H1 (cell line): ENCODE results near the gene GSPT1. TPM values are rescaled to one million over a fixed set of nuclear protein-coding genes. Genes with fewer than 3 reads are reported as not detected.
A peak's percentile ranks its signal among the peaks of the same experiment; 100 is the strongest.

Experiments
- CTCF ChIA-PET: fragments of 300-600 bp; sonication (Branson Sonifier 250); formaldehyde crosslinking; loops from one replicate; lab custom pipeline; 2021; ENCODE audit not compliant: partially characterized antibody; lab: Charles Lee
- POLR2A ChIA-PET: fragments of 300-600 bp; sonication (Branson Sonifier 250); formaldehyde crosslinking; loops from one replicate; lab custom pipeline; 2021; ENCODE audit warnings: inconsistent platforms; ENCODE audit not compliant: partially characterized antibody; lab: Charles Lee
- DNase-seq, 2 experiments: peaks; one replicate each; pipeline versions ENCODE4 v3.0.0 to v3.0.0-alpha.2; 2010 to 2022; ENCODE audit warnings: low spot score in 2 of 2, low read depth in 1 of 2, mixed read lengths in 1 of 2
- FAIRE-seq: peaks from 2 replicates; lab custom pipeline; 2011; peaks lifted over from hg19 to GRCh38; lab: Jason Lieb, UNC
- H2AFZ ChIP-seq: 2 replicates; pipeline ENCODE4 v1.8.1; 2012; ENCODE audit warnings: low read length, inconsistent platforms
- H2AK5ac ChIP-seq: 2 replicates; pipeline ENCODE4 v1.6.1; 2013; ENCODE audit warnings: low read depth, low read length
- H2BK120ac ChIP-seq: replicated peaks from 2 replicates; pipeline ENCODE3; 2013; ENCODE audit warnings: low read depth, low read length, inconsistent platforms
- H2BK12ac ChIP-seq: 2 replicates; pipeline ENCODE4 v1.6.1; 2013; ENCODE audit warnings: low read depth, low read length
- H2BK15ac ChIP-seq: 2 replicates; pipeline ENCODE4 v1.6.1; 2013; ENCODE audit warnings: low read length
- H2BK20ac ChIP-seq: 2 replicates; pipeline ENCODE4 v1.6.1; 2013; ENCODE audit warnings: low read length
- H2BK5ac ChIP-seq: 2 replicates; pipeline ENCODE4 v1.6.1; 2013; ENCODE audit warnings: low read depth, low read length
- H3K14ac ChIP-seq: 2 replicates; pipeline ENCODE4 v1.6.1; 2013; ENCODE audit warnings: inconsistent platforms; ENCODE audit not compliant: insufficient read length
- H3K18ac ChIP-seq: 2 replicates; pipeline ENCODE4 v1.6.1; 2013; ENCODE audit warnings: low read length; ENCODE audit errors: extremely low read depth
- H3K23ac ChIP-seq: 2 replicates; pipeline ENCODE4 v1.6.1; 2013; ENCODE audit warnings: inconsistent platforms; ENCODE audit not compliant: insufficient read length
- H3K23me2 ChIP-seq: 2 replicates; pipeline ENCODE4 v1.6.1; 2013; ENCODE audit warnings: low read depth, low read length
- H3K27ac ChIP-seq: 2 replicates; pipeline ENCODE4 v1.6.1; 2011; ENCODE audit warnings: low read depth, low read length, inconsistent platforms
- H3K27me3 ChIP-seq, 4 experiments: replicated peaks in 1 of 4; 1 replicate in 1 of 4; 2 replicates in 3 of 4; pipeline versions ENCODE4 v1.6.1 to v1.8.1; 2011 to 2013; ENCODE audit warnings: low read length in 3 of 4, mild to moderate bottlenecking in 3 of 4, inconsistent platforms in 2 of 4, mixed read lengths in 2 of 4, moderate library complexity in 1 of 4; ENCODE audit not compliant: control insufficient read depth in 3 of 4, insufficient read depth in 3 of 4; ENCODE audit errors: extremely low read depth in 1 of 4
- H3K36me3 ChIP-seq, 4 experiments: 2 replicates each; pipeline versions ENCODE4 v1.6.1 to v1.8.1; 2011 to 2013; ENCODE audit warnings: mild to moderate bottlenecking in 4 of 4, low read length in 3 of 4, moderate library complexity in 2 of 4, control low read depth in 1 of 4, inconsistent platforms in 1 of 4; ENCODE audit not compliant: insufficient read depth in 4 of 4, control insufficient read depth in 2 of 4
- H3K4ac ChIP-seq: replicated peaks from 2 replicates; pipeline ENCODE3; 2013; ENCODE audit warnings: low read length, low read depth, mixed read lengths, inconsistent platforms; ENCODE audit not compliant: insufficient read length
- H3K4me1 ChIP-seq, 4 experiments: replicated peaks in 1 of 4; 1 replicate in 1 of 4; 2 replicates in 3 of 4; pipeline versions ENCODE4 v1.6.1 to v1.8.1; 2011 to 2013; ENCODE audit warnings: low read length in 3 of 4, inconsistent platforms in 2 of 4, mixed read lengths in 1 of 4; ENCODE audit not compliant: insufficient read depth in 4 of 4, control insufficient read depth in 3 of 4
- H3K4me2 ChIP-seq, 2 experiments: 2 replicates each; pipeline versions ENCODE4 v1.6.1 to v1.8.1; 2011 to 2013; ENCODE audit warnings: low read depth in 2 of 2, low read length in 2 of 2, control low read depth in 1 of 2, inconsistent platforms in 1 of 2, mild to moderate bottlenecking in 1 of 2; ENCODE audit not compliant: insufficient read depth in 1 of 2
- H3K4me3 ChIP-seq, 4 experiments: fragments of 200-600, 300-600 bp in 1 of 4; sonication (generic), shearing (Covaris generic), sonication (Bioruptor Twin) in 1 of 4; 2 replicates each; pipeline versions ENCODE4 v1.5.1 to v1.8.1; 2011 to 2016; ENCODE audit warnings: low read length in 4 of 4, low read depth in 3 of 4, control low read depth in 2 of 4, inconsistent platforms in 2 of 4, mild to moderate bottlenecking in 2 of 4, mixed read lengths in 1 of 4, moderate library complexity in 1 of 4; ENCODE audit not compliant: insufficient read depth in 2 of 4; ENCODE audit errors: extremely low read depth in 1 of 4
- H3K56ac ChIP-seq: replicated peaks from 2 replicates; pipeline ENCODE3; 2013; ENCODE audit warnings: low read depth, mild to moderate bottlenecking, mixed read lengths, low read length, inconsistent platforms; ENCODE audit not compliant: insufficient read length
- H3K79me1 ChIP-seq: 2 replicates; pipeline ENCODE4 v1.6.1; 2013; ENCODE audit warnings: low read depth, low read length, control low read depth
- H3K79me2 ChIP-seq, 2 experiments: 2 replicates each; pipeline versions ENCODE4 v1.6.1 to v1.8.1; 2012 to 2013; ENCODE audit warnings: low read length in 2 of 2, mild to moderate bottlenecking in 2 of 2, inconsistent platforms in 1 of 2; ENCODE audit not compliant: insufficient read depth in 2 of 2, control insufficient read depth in 1 of 2
- H3K9ac ChIP-seq, 4 experiments: replicated peaks in 1 of 4; 1 replicate in 1 of 4; 2 replicates in 3 of 4; pipeline versions ENCODE4 v1.6.1 to v1.8.1; 2011 to 2013; ENCODE audit warnings: low read depth in 3 of 4, low read length in 3 of 4, control low read depth in 2 of 4, mild to moderate bottlenecking in 2 of 4, moderate library complexity in 2 of 4, inconsistent platforms in 1 of 4; ENCODE audit errors: extremely low read depth in 1 of 4
- H3K9me3 ChIP-seq, 2 experiments: 2 replicates each; pipeline versions ENCODE4 v1.6.1 to v1.8.1; 2012 to 2013; ENCODE audit warnings: mild to moderate bottlenecking in 2 of 2, moderate library complexity in 2 of 2, control low read depth in 1 of 2, inconsistent platforms in 1 of 2, low read depth in 1 of 2, low read length in 1 of 2, mixed read lengths in 1 of 2; ENCODE audit not compliant: insufficient read depth in 2 of 2
- H4K20me1 ChIP-seq, 2 experiments: replicated peaks in 1 of 2; 2 replicates each; pipeline versions ENCODE3 to v1.8.1; 2011 to 2013; ENCODE audit warnings: inconsistent platforms in 2 of 2, low read length in 2 of 2, mild to moderate bottlenecking in 1 of 2; ENCODE audit not compliant: insufficient read depth in 2 of 2, control insufficient read depth in 1 of 2
- H4K5ac ChIP-seq: 2 replicates; pipeline ENCODE4 v1.6.1; 2013; ENCODE audit warnings: low read length, low read depth, mixed read lengths, inconsistent platforms; ENCODE audit not compliant: insufficient read length
- H4K8ac ChIP-seq: 2 replicates; pipeline ENCODE4 v1.8.0; 2013; ENCODE audit warnings: mild to moderate bottlenecking, moderate library complexity, low read length, inconsistent platforms; ENCODE audit not compliant: insufficient read depth; ENCODE audit errors: extremely low read depth
- H4K91ac ChIP-seq: replicated peaks from 2 replicates; pipeline ENCODE3; 2013; ENCODE audit warnings: low read length, mixed read lengths, inconsistent platforms; ENCODE audit not compliant: insufficient read length
- HDAC6 ChIP-seq: IDR thresholded peaks from one replicate; pipeline ENCODE4 v1.7.1; 2012; ENCODE audit warnings: low read depth, mild to moderate bottlenecking, inconsistent platforms, low read length, moderate library complexity
- KDM5A ChIP-seq: fragments of 200-600 bp; IDR thresholded peaks from 2 replicates; pipeline ENCODE4 v1.7.1; 2012; ENCODE audit warnings: mild to moderate bottlenecking, low read length, inconsistent platforms, mixed read lengths
- WGBS, 2 experiments: shearing (Covaris generic) in 1 of 2; methylation state at CpG; one replicate each; pipeline versions ENCODE4 v1.1.6 to v1.1.7; 2013 to 2015; ENCODE audit warnings: low lambda C conversion rate in 2 of 2, mixed read lengths in 2 of 2, inconsistent platforms in 1 of 2, low coverage in 1 of 2, missing lambda C conversion rate in 1 of 2; ENCODE audit not compliant: insufficient replicate concordance in 2 of 2, insufficient coverage in 1 of 2, insufficient read length in 1 of 2; ENCODE audit errors: extremely low coverage in 1 of 2, missing lambda C conversion rate in 1 of 2; 5-methylcytosine and 5-hydroxymethylcytosine counted together
- polyA plus RNA-seq, 7 experiments: library from polyadenylated mRNA; depleted of rRNA in 3 of 7; stranded (reverse) in 5 of 7; unstranded in 2 of 7; fragments of >200 nt in 5 of 7; fragments of 200-250 nt in 2 of 7; gene quantifications; 1 replicate in 5 of 7; 2 replicates in 1 of 7; 4 replicates in 1 of 7; pipeline versions ENCODE4 v1.2.1 to v1.2.3, GENCODE V29; 2011 to 2013; ENCODE audit warnings: missing spikeins in 2 of 7, mixed read lengths in 2 of 7
- total RNA-seq: library from RNA; stranded (reverse); fragmentation: NEBNext Ultra II Directional; extraction: Animal tissue kit (Norgen Biotek cat#: 25700); gene quantifications from 2 replicates; pipeline ENCODE4 v1.2.1, GENCODE V29; 2021
- TF ChIP-seq, protein P1 (sequence below): IDR thresholded peaks from 2 replicates; pipeline ENCODE4 v1.6.1; 2012; ENCODE audit warnings: inconsistent platforms
- TF ChIP-seq, protein P2 (sequence below): IDR thresholded peaks from 2 replicates; pipeline ENCODE4 v1.6.1; 2012; ENCODE audit warnings: low read length, inconsistent platforms

The GSPT1 gene
- total and polyA plus RNA-seq, 2 of the 8 experiments (the other 6 are each of a cell fraction or from before 2014, with no cell fraction given): 51.0 to 204 TPM

DNA sequence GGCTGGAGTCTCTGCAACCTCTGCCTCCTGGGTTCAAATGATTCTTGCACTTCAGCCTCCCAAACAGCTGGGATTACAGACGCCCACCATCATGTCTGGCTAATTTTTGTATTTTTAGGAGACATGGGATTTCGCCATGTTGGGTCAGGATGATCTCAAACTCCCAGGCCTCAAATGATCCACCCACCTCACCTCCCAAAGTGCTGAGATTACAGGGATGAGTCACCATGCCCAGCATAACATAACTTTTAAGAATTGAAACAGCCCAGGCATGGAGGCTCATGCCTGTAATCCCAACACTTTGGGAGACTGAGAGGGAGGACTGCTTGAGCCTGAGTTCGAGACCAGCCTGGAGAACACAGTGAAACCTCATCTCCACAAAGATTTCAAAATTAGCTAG, 66.9 kb downstream of the GSPT1 start:
- FAIRE-seq (no peak), DNase-seq (no peak)
- Histone ChIP-seq H2BK5ac (no peak overlapping the region), H2BK120ac (no peak overlapping the region), H3K27ac (no peak overlapping the region), H4K5ac (no peak overlapping the region), H2AFZ (no peak overlapping the region), H3K4me3 (0 out of 8 replicates have a peak overlapping the region, but pooled peaks of 1 of the 4 experiments have one; percentile 3), H4K20me1 (peaks cover 5 to 19% of the 10 kb centered on the region in 2 experiments), H2AK5ac (no peak overlapping the region), H2BK12ac (no peak overlapping the region), H3K18ac (no peak overlapping the region), H4K91ac (no peak overlapping the region), H3K79me1 (peaks cover 10% of the 10 kb centered on the region), H3K4ac (no peak overlapping the region), H3K23me2 (peaks cover 5% of the 10 kb centered on the region; the same call in 1 of the 2 replicates), H4K8ac (no peak overlapping the region), H3K4me2 (no peak overlapping the region; a peak in 1 of 4 replicates), H3K4me1 (peaks cover 0 to 4% (median 0%) of the 10 kb centered on the region in 4 experiments; a peak in 2 of 7 replicates), H3K36me3 (peaks cover 36 to 63% (median 47%) of the 10 kb centered on the region in 4 experiments), H3K23ac (no peak overlapping the region), H3K56ac (no peak overlapping the region), H3K27me3 (no peaks in the 10 kb centered on the region), H2BK20ac (no peak overlapping the region), H2BK15ac (no peak overlapping the region), H3K9ac (no peak overlapping the region), H3K14ac (no peak overlapping the region), H3K9me3 (no peaks in the 10 kb centered on the region), H3K79me2 (peaks cover 13 to 71% of the 10 kb centered on the region in 2 experiments)
- WGBS, 2 experiments: 93% methylated on average over 3 of the region's 3 CpGs; no CpG with 5 or more reads in 1 of the 2 experiments
- TF ChIP-seq HDAC6 (no peak), KDM5A (no peak)
- TF ChIP-seq, protein P1, sequence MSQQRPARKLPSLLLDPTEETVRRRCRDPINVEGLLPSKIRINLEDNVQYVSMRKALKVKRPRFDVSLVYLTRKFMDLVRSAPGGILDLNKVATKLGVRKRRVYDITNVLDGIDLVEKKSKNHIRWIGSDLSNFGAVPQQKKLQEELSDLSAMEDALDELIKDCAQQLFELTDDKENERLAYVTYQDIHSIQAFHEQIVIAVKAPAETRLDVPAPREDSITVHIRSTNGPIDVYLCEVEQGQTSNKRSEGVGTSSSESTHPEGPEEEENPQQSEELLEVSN: no peak
- TF ChIP-seq, protein P2, sequence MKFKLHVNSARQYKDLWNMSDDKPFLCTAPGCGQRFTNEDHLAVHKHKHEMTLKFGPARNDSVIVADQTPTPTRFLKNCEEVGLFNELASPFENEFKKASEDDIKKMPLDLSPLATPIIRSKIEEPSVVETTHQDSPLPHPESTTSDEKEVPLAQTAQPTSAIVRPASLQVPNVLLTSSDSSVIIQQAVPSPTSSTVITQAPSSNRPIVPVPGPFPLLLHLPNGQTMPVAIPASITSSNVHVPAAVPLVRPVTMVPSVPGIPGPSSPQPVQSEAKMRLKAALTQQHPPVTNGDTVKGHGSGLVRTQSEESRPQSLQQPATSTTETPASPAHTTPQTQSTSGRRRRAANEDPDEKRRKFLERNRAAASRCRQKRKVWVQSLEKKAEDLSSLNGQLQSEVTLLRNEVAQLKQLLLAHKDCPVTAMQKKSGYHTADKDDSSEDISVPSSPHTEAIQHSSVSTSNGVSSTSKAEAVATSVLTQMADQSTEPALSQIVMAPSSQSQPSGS: no peak
- ChIA-PET POLR2A (interaction anchor here (0.7 to 7.3 kb wide), 6 partner anchors 12 to 106 kb away, joined by 3 to 59 read pairs (median 3); partner anchors contain the start of gene TXNDC11), CTCF (interaction anchor here (0.6 to 1.3 kb wide), 2 partner anchors 219 to 246 kb away, joined by 4 to 5 read pairs; no protein-coding TSS in a partner anchor)
